MCF 10A (cell line): ENCODE data around the gene SMAD3. TPM values are rescaled to one million over a fixed set of nuclear protein-coding genes. Genes with fewer than 3 reads are reported as not detected.

Experiments
- BruUV-seq: library from RNA; stranded (reverse); fragments of 400-500 nt; replicated peaks from 2 replicates; lab custom pipeline; 2021; lab: Mats Ljungman, UMichigan
- CTCF ChIA-PET: fragments of 300-600 bp; sonication (Branson Sonifier 250); formaldehyde crosslinking; extraction: SDS; loops from one replicate; lab custom pipeline; 2021; ENCODE audit warnings: antibody characterized with exemption, inconsistent platforms; lab: Yijun Ruan, JAX
- POLR2A ChIA-PET: fragments of 300-600, 350-650 bp; sonication (Branson Sonifier 250); formaldehyde crosslinking; extraction: SDS; loops from one replicate; lab custom pipeline; 2020; ENCODE audit warnings: antibody characterized with exemption, inconsistent platforms; lab: Yijun Ruan, JAX
- DNase-seq: peaks from one replicate; pipeline ENCODE4 v3.0.0-alpha.2; 2018; ENCODE audit not compliant: unreplicated experiment
- H3K27ac Mint-ChIP-seq: one replicate; pipeline ENCODE4 v1.8.0; 2022; ENCODE audit warnings: mild to moderate bottlenecking, low read depth, mixed read lengths; ENCODE audit not compliant: unreplicated experiment
- H3K27me3 Mint-ChIP-seq: one replicate; pipeline ENCODE4 v1.8.0; 2022; ENCODE audit warnings: mixed read lengths; ENCODE audit not compliant: insufficient read depth, unreplicated experiment
- H3K36me3 Mint-ChIP-seq: one replicate; pipeline ENCODE4 v1.8.0; 2022; ENCODE audit warnings: mild to moderate bottlenecking, moderate library complexity, mixed read lengths; ENCODE audit not compliant: insufficient read depth, unreplicated experiment
- H3K4me1 Mint-ChIP-seq: one replicate; pipeline ENCODE4 v1.8.0; 2022; ENCODE audit warnings: mixed read lengths; ENCODE audit not compliant: insufficient read depth, unreplicated experiment
- H3K4me3 Mint-ChIP-seq: one replicate; pipeline ENCODE4 v1.8.0; 2022; ENCODE audit warnings: mild to moderate bottlenecking, moderate library complexity, mixed read lengths; ENCODE audit not compliant: unreplicated experiment
- H3K9me3 Mint-ChIP-seq: one replicate; pipeline ENCODE4 v1.8.0; 2022; ENCODE audit warnings: mixed read lengths; ENCODE audit not compliant: unreplicated experiment
- CTCF ChIP-seq: fragments of 200-600 bp; IDR thresholded peaks from one replicate; pipeline ENCODE4 v1.8.0; 2022; ENCODE audit warnings: antibody characterized with exemption, mild to moderate bottlenecking; ENCODE audit not compliant: unreplicated experiment
- intact Hi-C: fragments of 100-400 bp; cut with micrococcal nuclease; formaldehyde crosslinking; loops from 2 replicates; pipeline ENCODE4 v1.14.1; 2022
- total RNA-seq: library from RNA; stranded (reverse); gene quantifications from 2 replicates; pipeline ENCODE4 v1.2.3, GENCODE V29; 2022

Gene SMAD3
- total RNA-seq, 1 experiment from 2014 or later, result 19.9 TPM

DNA sequence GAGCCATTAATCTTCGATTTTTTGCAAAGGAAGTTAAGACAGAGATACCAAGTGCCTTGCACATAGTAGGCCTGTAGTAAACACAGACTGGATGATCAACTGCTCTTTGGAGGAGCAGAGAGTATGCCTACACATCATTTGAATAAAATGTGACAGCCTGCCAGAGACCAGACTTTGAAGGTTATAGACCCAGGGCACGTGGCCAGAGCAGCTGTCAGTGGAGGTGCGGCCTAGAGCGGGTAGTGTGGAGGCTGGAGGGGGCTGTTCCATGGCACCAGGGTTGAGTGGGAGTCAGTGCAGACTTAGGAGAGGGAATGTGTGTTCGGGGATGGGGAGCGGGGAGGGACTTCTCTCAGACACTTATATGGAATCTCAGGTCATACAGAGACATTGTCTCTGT lies 80.8 kb downstream of the SMAD3 start:
- H3K9me3 Mint-ChIP-seq, result no peaks in the 10 kb centered on the region
- CTCF ChIA-PET, result interaction anchor here (1.0 to 2.0 kb wide), 3 partner anchors 10 to 94 kb away, joined by 3 to 6 read pairs (median 4); no protein-coding TSS in a partner anchor
- peaks cover 73% of the 10 kb centered on the region for H3K4me1 Mint-ChIP-seq
- no peaks in the 10 kb centered on the region for H3K27me3 Mint-ChIP-seq
- peak overlapping the region; percentile 90 for H3K27ac Mint-ChIP-seq
- BruUV-seq, result no TSS peak
- intact Hi-C loops, result loop anchor here (2.0 kb wide), 1 partner anchor 17 kb away; no protein-coding TSS in a partner anchor
- TF ChIP-seq CTCF, result no peak
- peaks cover 4% of the 10 kb centered on the region for H3K36me3 Mint-ChIP-seq
- no peak overlapping the region for H3K4me3 Mint-ChIP-seq
- peak; percentile 69 for DNase-seq
- POLR2A ChIA-PET, result interaction anchor here (0.6 to 4.5 kb wide), 8 partner anchors 9 to 1673 kb away, joined by 3 to 39 read pairs (median 6); no protein-coding TSS in a partner anchor

- BruUV-seq, result no TSS peak
- no peak for TF ChIP-seq CTCF
- peaks cover 4% of the 10 kb centered on the region for H3K36me3 Mint-ChIP-seq
- no peaks in the 10 kb centered on the region for H3K27me3 Mint-ChIP-seq
- no peaks in the 10 kb centered on the region for H3K9me3 Mint-ChIP-seq
- H3K4me1 Mint-ChIP-seq, result peaks cover 71% of the 10 kb centered on the region
- H3K27ac Mint-ChIP-seq, result peak overlapping the region; percentile 90
- intact Hi-C loops, result loop anchor here (2.0 kb wide), 1 partner anchor 18 kb away; no protein-coding TSS in a partner anchor
- peak; percentile 96 for DNase-seq
- ChIA-PET CTCF (interaction anchor here (0.7 to 2.0 kb wide), 4 partner anchors 9 to 94 kb away, joined by 3 to 4 read pairs (median 3); no protein-coding TSS in a partner anchor), POLR2A (interaction anchor here (0.6 to 4.5 kb wide), 14 partner anchors 8 to 1672 kb away, joined by 3 to 39 read pairs (median 4); no protein-coding TSS in a partner anchor)
- peak overlapping the region; percentile 7 for H3K4me3 Mint-ChIP-seq
These were observed 81.5 kb downstream of the SMAD3 start for GRCh38 chr15:67146875-67147381.

- H3K36me3 Mint-ChIP-seq, result peaks cover 4% of the 10 kb centered on the region
- peak overlapping the region; percentile 7 for H3K4me3 Mint-ChIP-seq
- no peaks in the 10 kb centered on the region for H3K9me3 Mint-ChIP-seq
- peak overlapping the region; percentile 90 for H3K27ac Mint-ChIP-seq
- ChIA-PET CTCF (interaction anchor here (0.7 to 2.0 kb wide), 4 partner anchors 10 to 93 kb away, joined by 3 to 4 read pairs (median 3); no protein-coding TSS in a partner anchor), POLR2A (interaction anchor here (0.7 to 4.5 kb wide), 11 partner anchors 9 to 104 kb away, joined by 3 to 39 read pairs (median 5); no protein-coding TSS in a partner anchor)
- peaks cover 65% of the 10 kb centered on the region for H3K4me1 Mint-ChIP-seq
- BruUV-seq, result no TSS peak
- no peak for TF ChIP-seq CTCF
- DNase-seq, result no peak
- no peaks in the 10 kb centered on the region for H3K27me3 Mint-ChIP-seq
- intact Hi-C loops, result loop anchor here (2.0 kb wide), 1 partner anchor 19 kb away; no protein-coding TSS in a partner anchor
These were observed 82.1 kb downstream of the SMAD3 start for GRCh38 chr15:67147396-67147949.

DNA sequence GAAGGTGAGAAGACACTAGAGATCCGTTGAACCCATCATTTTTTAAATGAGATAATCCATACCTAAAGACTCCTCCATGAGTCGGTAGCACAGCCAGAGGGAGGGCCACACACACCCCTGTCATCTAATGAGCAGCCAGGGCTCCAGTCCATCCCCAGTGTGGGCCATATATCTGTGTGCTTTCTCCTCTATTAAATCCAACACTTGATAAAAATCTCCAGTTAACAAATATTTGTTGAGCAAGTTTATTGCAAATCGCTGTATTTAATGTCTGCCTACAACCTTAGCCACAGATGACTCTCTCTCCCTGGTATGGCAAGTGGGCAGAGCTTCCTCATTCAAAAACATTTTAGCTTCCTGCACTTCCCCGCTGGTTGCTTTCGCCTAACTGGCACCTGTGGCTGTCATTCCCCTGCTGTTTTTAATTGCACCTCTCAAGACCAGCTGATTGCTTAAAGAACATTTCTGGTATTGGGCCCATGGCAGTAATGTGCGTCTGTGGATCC lies 82.8 kb downstream of the SMAD3 start:
- ChIA-PET POLR2A (interaction anchor here (1.3 to 4.5 kb wide), 5 partner anchors 24 to 99 kb away, joined by 5 to 39 read pairs (median 6); partner anchors contain the start of gene SMAD3), CTCF (interaction anchor here (1.5 kb wide), 1 partner anchor 92 kb away, joined by 8 read pairs; no protein-coding TSS in a partner anchor)
- Mint-ChIP-seq H3K9me3 (no peaks in the 10 kb centered on the region), H3K27ac (no peak overlapping the region), H3K36me3 (peaks cover 8% of the 10 kb centered on the region), H3K27me3 (no peaks in the 10 kb centered on the region), H3K4me3 (no peak overlapping the region), H3K4me1 (peaks cover 59% of the 10 kb centered on the region)
- intact Hi-C loops, result no loop called here
- no peak for TF ChIP-seq CTCF
- peak; percentile 60 for DNase-seq
- no TSS peak for BruUV-seq
